Ovary (tissue), 9 donors: Measurements from ENCODE around the gene BICDL2. TPM values are rescaled to one million over a fixed set of nuclear protein-coding genes. Genes with fewer than 3 reads are reported as not detected.

ENCODE experiments used
- DNase-seq, 5 donors: peaks; one replicate each; pipeline ENCODE4 v3.0.0-alpha.2; 2019 to 2020
- H3K27ac ChIP-seq, 2 donors: fragments of 200-600 bp; one replicate each; pipeline versions ENCODE4 v1.5.1 to v1.8.0; 2019 to 2022
- H3K27me3 ChIP-seq: fragments of 200-600 bp; one replicate; pipeline ENCODE4 v1.8.0; 2022
- H3K36me3 ChIP-seq: fragments of 200-600 bp; sonication (generic); one replicate; pipeline ENCODE4 v1.5.1; 2019
- H3K4me1 ChIP-seq: one replicate; pipeline ENCODE4 v1.8.1; 2013; ENCODE audit warnings: mild to moderate bottlenecking, moderate library complexity; ENCODE audit not compliant: insufficient read depth
- H3K4me3 ChIP-seq: fragments of 200-600 bp; sonication (generic); one replicate; pipeline ENCODE4 v1.5.1; 2017
- H3K9me3 ChIP-seq, 2 donors: fragments of 200-600 bp in 1 of 2; sonication (generic) in 1 of 2; one replicate each; pipeline versions ENCODE4 v1.5.1 to v1.8.1; 2013 to 2019; ENCODE audit warnings: mild to moderate bottlenecking in 1 of 2, moderate library complexity in 1 of 2
- EP300 ChIP-seq: sonication (generic); formaldehyde crosslinking; IDR thresholded peaks from one replicate; pipeline ENCODE4 v1.6.1; 2017; ENCODE audit warnings: antibody characterized with exemption
- POLR2A ChIP-seq: fragments of 450-650 bp; IDR thresholded peaks from one replicate; pipeline ENCODE4 v1.6.1; 2017; ENCODE audit warnings: antibody characterized with exemption, mild to moderate bottlenecking, moderate library complexity
- WGBS, 3 donors: extraction: QIAGEN DNeasy Blood & Tissue Kit in 1 of 3; methylation state at CpG; one replicate each; pipeline versions ENCODE4 v1.1.5 to v1.1.7; 2013 to 2017; 5-methylcytosine and 5-hydroxymethylcytosine counted together
- intact Hi-C, 4 donors: fragments of 100-400 bp; cut with DNase I; formaldehyde crosslinking; loops; one replicate each; pipeline versions ENCODE4 v1.11.0 to v1.15.1; 2022 to 2023
- polyA plus RNA-seq, 2 donors: library from polyadenylated mRNA; stranded (reverse); fragments of 200-250 nt in 1 of 2; fragments of 350-450 nt in 1 of 2; fragmentation: Illumina TruSeq in 1 of 2; extraction: RNeasy Lipid Tissue Mini Kit (QIAGEN cat#74804) in 1 of 2; gene quantifications; one replicate each; pipeline ENCODE4 v1.2.3, GENCODE V29; 2013 to 2014
- total RNA-seq, 7 donors: library from RNA; depleted of rRNA in 2 of 7; stranded (reverse); fragments of >200 nt in 2 of 7; fragmentation: NEBNext Ultra II Directional in 3 of 7; extraction: Animal tissue kit (Norgen Biotek cat#: 25700) in 3 of 7; gene quantifications; one replicate each; pipeline versions ENCODE4 v1.1.0 to v1.2.4, GENCODE V29; 2016 to 2023
- TF ChIP-seq, protein P1 (sequence below), 3 donors: fragments of 450-650 bp in 2 of 3; fragments of 200-600 bp in 1 of 3; IDR thresholded peaks; one replicate each; pipeline versions ENCODE4 v1.5.1 to v1.8.0; 2016 to 2022; ENCODE audit warnings: antibody characterized with exemption in 3 of 3, mild to moderate bottlenecking in 1 of 3
- donor health status: DM: no; HTN: no; CAD: no; lungs with moderate emphysema.
- donor health status: DM: no; HTN: no; CAD: no.
- donor health status: Bipolar disorder and iron deficiency.
- donor health status: DM: yes; HTN: yes; CAD: no.
- donor health status: DM: no; HTN: no; CAD: no.
- donor health status: DM: yes; HTN: yes; CAD: no.

The BICDL2 gene
- total and polyA plus RNA-seq, 9 donors, result 0.02 to 21.9 (median 1.3) TPM; not detected in 3

DNA sequence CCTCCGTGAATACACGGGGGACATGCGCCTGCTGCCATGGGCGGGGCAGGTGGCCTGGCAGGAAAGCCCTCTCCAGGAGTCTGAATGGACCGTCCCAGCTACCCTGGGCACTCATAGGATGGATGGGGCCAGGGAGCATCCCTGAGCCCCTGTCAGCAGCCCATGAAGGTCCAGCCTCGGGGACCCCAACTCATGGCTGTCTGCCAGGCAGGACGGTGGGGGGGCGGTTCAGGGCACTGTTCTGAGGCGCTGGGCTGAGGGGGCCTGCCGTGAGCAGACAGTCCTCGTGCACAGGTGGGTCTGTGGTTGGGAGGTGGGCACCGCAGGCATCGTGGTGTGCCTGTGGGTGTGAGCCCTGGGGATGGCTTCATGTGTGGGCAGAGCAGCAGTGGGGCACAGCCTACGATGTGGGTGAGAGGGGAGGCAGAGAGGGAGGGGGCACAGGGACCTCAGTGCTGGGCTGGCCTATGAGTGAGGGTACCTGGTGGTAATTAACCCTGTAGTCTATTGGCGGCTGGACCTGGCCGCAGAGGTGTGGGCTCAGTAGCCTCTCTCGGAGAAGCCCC, 50.0 kb downstream of the BICDL2 start:
- H3K36me3 ChIP-seq, result no peaks in the 10 kb centered on the region
- peaks cover 2% of the 10 kb centered on the region for H3K4me1 ChIP-seq
- H3K9me3 ChIP-seq, result no peaks in the 10 kb centered on the region
- TF ChIP-seq, protein P1, sequence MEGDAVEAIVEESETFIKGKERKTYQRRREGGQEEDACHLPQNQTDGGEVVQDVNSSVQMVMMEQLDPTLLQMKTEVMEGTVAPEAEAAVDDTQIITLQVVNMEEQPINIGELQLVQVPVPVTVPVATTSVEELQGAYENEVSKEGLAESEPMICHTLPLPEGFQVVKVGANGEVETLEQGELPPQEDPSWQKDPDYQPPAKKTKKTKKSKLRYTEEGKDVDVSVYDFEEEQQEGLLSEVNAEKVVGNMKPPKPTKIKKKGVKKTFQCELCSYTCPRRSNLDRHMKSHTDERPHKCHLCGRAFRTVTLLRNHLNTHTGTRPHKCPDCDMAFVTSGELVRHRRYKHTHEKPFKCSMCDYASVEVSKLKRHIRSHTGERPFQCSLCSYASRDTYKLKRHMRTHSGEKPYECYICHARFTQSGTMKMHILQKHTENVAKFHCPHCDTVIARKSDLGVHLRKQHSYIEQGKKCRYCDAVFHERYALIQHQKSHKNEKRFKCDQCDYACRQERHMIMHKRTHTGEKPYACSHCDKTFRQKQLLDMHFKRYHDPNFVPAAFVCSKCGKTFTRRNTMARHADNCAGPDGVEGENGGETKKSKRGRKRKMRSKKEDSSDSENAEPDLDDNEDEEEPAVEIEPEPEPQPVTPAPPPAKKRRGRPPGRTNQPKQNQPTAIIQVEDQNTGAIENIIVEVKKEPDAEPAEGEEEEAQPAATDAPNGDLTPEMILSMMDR (IDR thresholded peaks at IDR 0.05), result no peak
- TF ChIP-seq EP300, result no peak
- no peak for TF ChIP-seq POLR2A
- no peak overlapping the region for H3K4me3 ChIP-seq
- no peak for DNase-seq
- intact Hi-C loops, result no loop called here
- no peak overlapping the region for H3K27ac ChIP-seq
- H3K27me3 ChIP-seq, result no peaks in the 10 kb centered on the region
- 70 to 83% (median 71%) methylated on average over 15 to 17 of the region's 17 CpGs for WGBS, 3 donors

DNA sequence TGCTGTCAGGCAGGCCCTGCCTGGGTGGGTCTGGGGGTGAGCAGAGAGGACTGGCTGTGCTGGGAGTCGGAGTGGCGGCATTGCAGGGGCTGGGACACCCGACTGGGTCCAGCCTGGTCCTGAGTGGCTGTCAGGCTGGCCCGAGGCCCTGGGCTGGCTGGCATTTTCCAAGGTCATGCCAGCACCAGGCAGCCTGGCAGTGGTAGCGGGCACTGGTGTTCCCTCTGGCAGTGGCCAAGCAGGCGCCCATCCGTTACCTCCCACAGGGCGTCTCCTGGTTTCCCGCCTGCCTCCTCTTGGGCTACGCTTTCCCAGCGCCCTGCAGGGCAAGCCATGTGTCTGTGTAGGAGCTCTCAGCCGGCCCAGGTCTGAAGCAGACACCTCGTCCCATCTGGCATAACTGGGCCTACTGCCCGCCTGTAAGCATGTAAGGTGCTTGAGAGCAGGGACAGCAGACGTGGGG, 50.8 kb downstream of the BICDL2 start:
- Histone ChIP-seq H3K27me3 (no peaks in the 10 kb centered on the region), H3K4me1 (peaks cover 7% of the 10 kb centered on the region), H3K36me3 (no peaks in the 10 kb centered on the region), H3K27ac (no peak overlapping the region), H3K9me3 (no peaks in the 10 kb centered on the region), H3K4me3 (no peak overlapping the region)
- no peak for DNase-seq
- TF ChIP-seq, protein P1 (IDR thresholded peaks at IDR 0.05), result no peak
- TF ChIP-seq EP300, result no peak
- intact Hi-C loops, result no loop called here
- 63 to 74% (median 70%) methylated on average over 15 of the region's 15 CpGs for WGBS, 3 donors

DNA sequence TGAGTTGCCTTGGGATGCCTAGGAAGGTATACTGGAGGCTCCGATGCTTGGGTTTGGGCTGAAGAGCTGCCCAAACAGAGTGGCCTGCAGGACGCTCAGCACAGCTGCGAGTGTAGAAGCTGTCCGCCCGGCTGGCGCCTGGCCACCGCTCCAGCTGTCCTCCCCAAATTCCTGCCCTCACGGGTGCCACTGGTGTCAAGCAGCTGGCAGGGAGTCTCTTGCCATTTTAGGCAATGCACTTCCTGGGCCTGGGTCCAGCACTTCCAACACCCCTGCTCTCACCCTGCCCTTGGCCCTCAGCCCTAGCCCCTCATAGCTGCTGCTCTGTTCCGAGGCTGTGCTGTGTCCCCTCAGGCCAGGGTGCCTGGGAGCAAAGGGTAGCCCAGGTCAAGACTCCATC, 51.3 kb downstream of the BICDL2 start:
- no peak for DNase-seq
- WGBS, 3 donors, result 15 to 47% (median 16%) methylated on average over 9 of the region's 9 CpGs
- H3K4me1 ChIP-seq, result peaks cover 8% of the 10 kb centered on the region
- H3K27ac ChIP-seq, result no peak overlapping the region
- intact Hi-C loops, result no loop called here
- H3K4me3 ChIP-seq, result no peak overlapping the region
- TF ChIP-seq, protein P1 (IDR thresholded peaks at IDR 0.05), result no peak
- H3K36me3 ChIP-seq, result no peaks in the 10 kb centered on the region
- no peaks in the 10 kb centered on the region for H3K27me3 ChIP-seq
- no peaks in the 10 kb centered on the region for H3K9me3 ChIP-seq

DNA sequence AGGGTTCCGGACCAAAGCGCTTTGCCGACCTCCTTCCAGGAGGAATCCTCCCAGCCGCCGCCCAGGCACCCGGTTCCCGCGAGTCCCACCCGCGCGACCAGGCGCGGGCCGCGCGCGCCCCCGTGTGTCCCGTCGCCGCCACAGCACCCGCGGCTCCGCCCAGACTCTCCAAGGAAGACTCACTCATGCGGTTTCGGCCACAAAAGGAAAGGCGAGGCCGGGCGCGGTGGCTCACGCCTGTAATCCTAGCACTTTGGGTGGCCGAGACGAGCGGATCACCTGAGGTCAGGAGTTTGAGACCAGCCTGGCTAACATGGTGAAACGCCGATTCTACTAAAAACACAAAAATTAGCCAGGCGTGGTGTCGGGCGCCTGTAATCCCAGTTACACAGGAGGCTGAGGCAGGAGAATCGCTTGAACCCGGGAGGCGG, 53.0 kb downstream of the BICDL2 start:
- intact Hi-C loops, result no loop called here
- Histone ChIP-seq H3K27ac (no peak overlapping the region), H3K9me3 (no peaks in the 10 kb centered on the region), H3K36me3 (no peaks in the 10 kb centered on the region), H3K4me3 (no peak overlapping the region), H3K4me1 (peaks cover 8% of the 10 kb centered on the region), H3K27me3 (no peaks in the 10 kb centered on the region)
- WGBS, 3 donors, result 8 to 12% (median 9%) methylated on average over 42 of the region's 42 CpGs
- DNase-seq, result peak; percentile 65 to 89 (median 80)
- TF ChIP-seq, protein P1 (IDR thresholded peaks at IDR 0.05), result peak; percentile 78 to 87 (median 86)
- TF ChIP-seq EP300, result no peak
- TF ChIP-seq POLR2A, result no peak
